LNCAP (cell line): ENCODE data around the gene VSX2.

Source experiments
- TF ChIP-seq, protein P1 (sequence below): fragments of 450-650 bp; IDR thresholded peaks from 2 replicates; pipeline ENCODE4 v1.5.1; 2017; ENCODE audit warnings: mild to moderate bottlenecking

Gene VSX2

DNA sequence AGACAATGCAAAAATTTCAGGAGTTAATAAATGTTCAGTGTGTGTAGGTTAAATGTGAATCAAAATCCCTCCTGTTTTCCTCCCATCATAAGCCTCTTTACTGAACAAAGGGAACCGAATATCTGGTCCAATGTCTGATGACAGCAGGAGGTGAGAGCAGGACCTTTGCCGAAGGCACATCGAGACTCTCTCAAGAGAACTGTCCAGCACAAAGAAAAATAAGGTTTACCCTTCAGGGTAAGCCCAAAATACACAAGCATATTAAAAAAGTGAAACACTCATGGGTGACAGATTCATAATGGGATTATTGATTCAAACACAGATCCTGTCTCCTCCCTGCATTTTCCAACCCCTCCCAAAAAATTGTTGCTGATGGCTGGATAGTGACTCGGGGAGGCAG lies 4.2 kb upstream of the VSX2 start:
- TF ChIP-seq, protein P1, sequence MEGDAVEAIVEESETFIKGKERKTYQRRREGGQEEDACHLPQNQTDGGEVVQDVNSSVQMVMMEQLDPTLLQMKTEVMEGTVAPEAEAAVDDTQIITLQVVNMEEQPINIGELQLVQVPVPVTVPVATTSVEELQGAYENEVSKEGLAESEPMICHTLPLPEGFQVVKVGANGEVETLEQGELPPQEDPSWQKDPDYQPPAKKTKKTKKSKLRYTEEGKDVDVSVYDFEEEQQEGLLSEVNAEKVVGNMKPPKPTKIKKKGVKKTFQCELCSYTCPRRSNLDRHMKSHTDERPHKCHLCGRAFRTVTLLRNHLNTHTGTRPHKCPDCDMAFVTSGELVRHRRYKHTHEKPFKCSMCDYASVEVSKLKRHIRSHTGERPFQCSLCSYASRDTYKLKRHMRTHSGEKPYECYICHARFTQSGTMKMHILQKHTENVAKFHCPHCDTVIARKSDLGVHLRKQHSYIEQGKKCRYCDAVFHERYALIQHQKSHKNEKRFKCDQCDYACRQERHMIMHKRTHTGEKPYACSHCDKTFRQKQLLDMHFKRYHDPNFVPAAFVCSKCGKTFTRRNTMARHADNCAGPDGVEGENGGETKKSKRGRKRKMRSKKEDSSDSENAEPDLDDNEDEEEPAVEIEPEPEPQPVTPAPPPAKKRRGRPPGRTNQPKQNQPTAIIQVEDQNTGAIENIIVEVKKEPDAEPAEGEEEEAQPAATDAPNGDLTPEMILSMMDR = no peak

DNA sequence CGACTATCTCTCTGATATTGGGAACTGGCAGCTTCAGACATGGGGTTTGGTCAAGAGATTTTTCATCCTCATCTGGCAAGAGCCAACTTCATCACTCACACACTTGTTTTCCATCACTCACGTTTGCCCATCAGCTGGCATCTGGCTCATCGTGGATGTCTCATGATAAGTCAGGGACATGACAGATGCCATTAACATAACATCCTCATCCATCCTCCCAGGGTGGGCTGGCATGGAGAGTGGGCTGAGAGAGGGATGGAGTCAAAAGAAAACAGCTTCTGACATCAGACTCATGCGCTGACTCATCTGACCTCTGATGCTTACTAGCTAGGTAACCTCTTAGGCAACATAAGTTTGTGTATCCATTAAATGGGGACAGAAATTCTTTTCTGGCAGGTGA lies 1.8 kb upstream of the VSX2 start:
- TF ChIP-seq, protein P1 = no peak

GRCh38 chr14:74239848-74240793 lies 872 bp downstream of the VSX2 start:
- TF ChIP-seq, protein P1 = no peak

DNA sequence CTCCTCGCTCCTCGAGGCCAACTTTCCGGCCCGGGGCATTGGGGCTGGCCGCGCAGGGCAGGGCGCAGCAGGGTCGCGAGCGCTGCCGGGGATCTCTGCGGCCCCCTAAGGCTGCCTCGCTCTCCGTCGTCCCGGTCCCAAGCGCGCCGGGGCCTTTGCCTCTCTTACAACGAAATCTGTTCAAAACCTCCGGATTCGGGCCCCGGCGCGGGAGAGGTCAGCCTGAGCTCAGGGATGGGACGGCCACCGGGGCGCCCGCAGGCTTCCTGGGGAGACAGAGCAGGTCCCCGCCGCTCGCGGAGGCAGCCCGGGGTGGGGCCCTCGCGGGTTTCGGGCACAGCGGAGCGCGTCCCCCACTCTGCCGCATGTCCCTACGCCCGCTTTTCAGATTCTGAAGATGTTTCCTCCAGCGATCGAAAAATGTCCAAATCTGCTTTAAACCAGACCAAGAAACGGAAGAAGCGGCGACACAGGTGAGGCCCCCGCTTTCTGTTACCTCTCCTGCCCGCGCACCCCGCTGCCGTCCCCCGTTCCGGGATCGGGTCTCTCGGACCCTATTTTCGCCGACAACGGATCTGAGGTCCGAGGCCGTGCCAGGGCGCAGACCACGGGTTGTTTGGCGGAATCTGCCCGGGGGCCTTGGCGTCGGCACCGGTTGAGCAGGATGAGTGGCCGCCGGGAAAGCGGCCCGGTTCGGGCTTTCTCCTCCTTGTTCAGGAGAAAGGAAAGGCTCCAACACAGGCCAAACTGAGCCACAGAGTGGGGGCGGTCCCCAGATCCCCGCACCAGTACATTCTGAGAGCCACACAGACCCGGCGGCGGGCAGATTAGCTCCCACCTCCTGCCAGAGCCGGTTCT lies 1.8 kb downstream of the VSX2 start:
- TF ChIP-seq, protein P1 = no peak

DNA sequence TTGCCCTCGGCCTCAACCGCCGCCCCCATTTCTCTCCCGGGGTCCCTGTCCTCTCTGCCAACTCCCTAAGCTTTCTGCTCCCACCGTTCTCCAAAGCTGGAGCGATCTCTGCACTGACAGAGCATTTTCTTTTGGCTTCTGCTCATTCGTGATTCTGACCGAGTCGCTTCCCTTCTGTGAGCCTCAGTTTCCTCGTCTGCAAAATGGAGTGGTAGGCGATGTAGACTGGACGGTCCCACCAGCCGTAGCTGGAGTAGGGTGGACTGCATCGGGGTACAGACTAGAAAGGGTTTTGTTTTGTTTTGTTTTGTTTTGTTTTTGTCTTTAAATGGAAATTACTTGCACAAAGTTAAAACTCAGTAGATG lies 2.4 kb downstream of the VSX2 start:
- TF ChIP-seq, protein P1 = no peak

DNA sequence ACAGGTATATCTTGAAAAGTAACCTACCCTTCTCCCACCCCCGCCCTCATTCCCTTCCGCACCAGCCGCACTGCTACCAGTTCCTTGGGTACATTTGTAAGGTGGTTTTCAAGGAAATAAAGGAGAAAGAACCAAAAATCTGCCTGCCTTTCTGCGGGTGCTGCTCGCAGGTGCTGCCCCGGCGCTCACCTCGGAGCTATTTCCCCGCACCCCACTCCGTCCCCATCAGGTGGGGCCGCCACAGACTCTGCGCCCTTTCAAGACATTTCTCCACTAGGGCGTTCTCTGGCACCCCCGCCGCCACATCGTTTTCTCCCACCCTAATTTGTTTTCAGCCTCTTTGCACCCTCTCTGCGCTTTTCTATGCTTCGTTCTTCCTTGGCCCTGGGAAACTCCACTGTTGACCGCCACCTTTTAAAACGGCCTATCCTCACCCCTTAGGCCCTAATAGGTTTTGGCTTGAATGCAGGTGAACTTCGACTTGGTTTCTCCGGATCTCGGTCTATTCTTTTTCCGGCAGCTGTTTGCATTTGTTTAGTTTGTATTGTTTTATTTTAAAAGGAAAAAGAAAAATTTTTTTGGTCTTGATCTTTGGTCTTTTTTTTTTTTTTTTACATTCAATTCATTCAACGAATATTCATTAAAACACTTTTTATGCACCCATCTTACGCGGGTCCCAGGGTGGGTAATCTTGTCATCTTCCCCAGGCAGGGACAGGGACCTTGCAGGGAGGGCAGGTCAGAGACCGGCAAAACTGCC lies 3.0 kb downstream of the VSX2 start:
- TF ChIP-seq, protein P1 = no peak

GRCh38 chr14:74242780-74243042 lies 3.5 kb downstream of the VSX2 start:
- TF ChIP-seq, protein P1 = no peak
